ENCODE measurements around the gene POU6F1.

DNA sequence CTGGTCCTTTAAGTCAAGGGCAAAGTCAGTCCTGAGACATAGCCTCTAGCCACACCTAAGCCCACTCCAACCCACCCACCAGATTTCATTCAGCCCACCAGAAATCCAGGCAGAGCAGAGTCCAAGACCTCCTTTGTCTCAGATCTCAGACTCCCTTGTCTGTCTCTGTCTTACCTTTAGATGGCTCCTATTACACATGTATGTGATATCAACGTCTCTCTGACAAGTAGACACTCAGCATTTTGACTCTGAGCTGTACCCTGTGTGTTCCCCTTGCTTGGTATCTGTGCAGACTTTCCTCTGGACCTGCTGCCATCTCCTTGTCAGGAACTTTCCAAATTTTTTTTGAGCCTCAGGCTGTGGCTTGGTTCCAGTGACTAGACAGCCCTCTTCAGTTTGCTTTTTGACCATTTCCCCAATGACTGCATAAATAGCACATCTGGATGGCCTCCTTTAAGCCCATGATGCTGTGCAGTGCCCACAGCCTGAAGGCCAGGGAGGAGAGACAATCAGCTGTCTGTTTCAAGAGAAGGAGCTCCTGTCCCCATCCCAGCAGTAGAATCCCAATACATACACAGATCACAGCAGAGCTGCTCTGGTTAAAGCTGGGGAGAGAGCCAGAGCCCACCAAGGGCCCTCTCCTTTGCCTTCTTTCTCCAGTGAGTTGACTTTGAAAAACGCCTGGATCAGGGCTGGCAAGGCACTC is 7.0 kb downstream of the POU6F1 start:
- TF ChIP-seq, protein P1, sequence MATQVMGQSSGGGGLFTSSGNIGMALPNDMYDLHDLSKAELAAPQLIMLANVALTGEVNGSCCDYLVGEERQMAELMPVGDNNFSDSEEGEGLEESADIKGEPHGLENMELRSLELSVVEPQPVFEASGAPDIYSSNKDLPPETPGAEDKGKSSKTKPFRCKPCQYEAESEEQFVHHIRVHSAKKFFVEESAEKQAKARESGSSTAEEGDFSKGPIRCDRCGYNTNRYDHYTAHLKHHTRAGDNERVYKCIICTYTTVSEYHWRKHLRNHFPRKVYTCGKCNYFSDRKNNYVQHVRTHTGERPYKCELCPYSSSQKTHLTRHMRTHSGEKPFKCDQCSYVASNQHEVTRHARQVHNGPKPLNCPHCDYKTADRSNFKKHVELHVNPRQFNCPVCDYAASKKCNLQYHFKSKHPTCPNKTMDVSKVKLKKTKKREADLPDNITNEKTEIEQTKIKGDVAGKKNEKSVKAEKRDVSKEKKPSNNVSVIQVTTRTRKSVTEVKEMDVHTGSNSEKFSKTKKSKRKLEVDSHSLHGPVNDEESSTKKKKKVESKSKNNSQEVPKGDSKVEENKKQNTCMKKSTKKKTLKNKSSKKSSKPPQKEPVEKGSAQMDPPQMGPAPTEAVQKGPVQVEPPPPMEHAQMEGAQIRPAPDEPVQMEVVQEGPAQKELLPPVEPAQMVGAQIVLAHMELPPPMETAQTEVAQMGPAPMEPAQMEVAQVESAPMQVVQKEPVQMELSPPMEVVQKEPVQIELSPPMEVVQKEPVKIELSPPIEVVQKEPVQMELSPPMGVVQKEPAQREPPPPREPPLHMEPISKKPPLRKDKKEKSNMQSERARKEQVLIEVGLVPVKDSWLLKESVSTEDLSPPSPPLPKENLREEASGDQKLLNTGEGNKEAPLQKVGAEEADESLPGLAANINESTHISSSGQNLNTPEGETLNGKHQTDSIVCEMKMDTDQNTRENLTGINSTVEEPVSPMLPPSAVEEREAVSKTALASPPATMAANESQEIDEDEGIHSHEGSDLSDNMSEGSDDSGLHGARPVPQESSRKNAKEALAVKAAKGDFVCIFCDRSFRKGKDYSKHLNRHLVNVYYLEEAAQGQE (IDR thresholded peaks at IDR 0.05; ENCODE audit: insufficient read depth in 1 of 2, low read depth in 2 of 2, low read length in 2 of 2) = no peak
- TF ChIP-seq TAF1 (IDR thresholded peaks at IDR 0.05; ENCODE audit: borderline replicate concordance, insufficient read depth, low read length) (no peak), POLR2AphosphoS5 (IDR thresholded peaks at IDR 0.05; ENCODE audit: low read depth, low read length) (no peak), SIN3A (IDR thresholded peaks at IDR 0.05; ENCODE audit: borderline replicate concordance, insufficient read depth, low read length) (no peak)
